Gastrocnemius medialis (tissue), 4 donors: Measurements from ENCODE around the gene P2RY2. TPM values are rescaled to one million over a fixed set of nuclear protein-coding genes. Genes with fewer than 3 reads are reported as not detected.

Source experiments
- ATAC-seq, 2 donors: fragments of 150-250 bp; one replicate each; pipeline ENCODE4 v1.9.1; 2016
- DNase-seq, 2 donors: peaks; one replicate each; pipeline ENCODE4 v3.0.0-alpha.2; 2019
- H3K27ac ChIP-seq, 4 donors: fragments of 200-600 bp; sonication (generic); 1 replicate in 1 of 4; 2 replicates in 3 of 4; pipeline ENCODE4 v1.5.1; 2016 to 2018; ENCODE audit warnings: mild to moderate bottlenecking in 2 of 4, moderate library complexity in 1 of 4
- H3K27me3 ChIP-seq, 3 donors: fragments of 200-600 bp; sonication (generic) in 2 of 3; 1 replicate in 1 of 3; 2 replicates in 2 of 3; pipeline versions ENCODE4 v1.5.1 to v1.6.0; 2016 to 2019; ENCODE audit warnings: mild to moderate bottlenecking in 1 of 3, moderate library complexity in 1 of 3
- H3K36me3 ChIP-seq, 2 donors: fragments of 200-600 bp; sonication (generic) in 1 of 2; one replicate each; pipeline ENCODE4 v1.5.1; 2017 to 2018
- H3K4me1 ChIP-seq, 2 donors: fragments of 200-600 bp; sonication (generic) in 1 of 2; one replicate each; pipeline ENCODE4 v1.5.1; 2016 to 2017; ENCODE audit warnings: mild to moderate bottlenecking in 2 of 2
- H3K4me3 ChIP-seq, 4 donors: fragments of 200-600 bp; sonication (generic) in 3 of 4; 1 replicate in 1 of 4; 2 replicates in 3 of 4; pipeline ENCODE4 v1.5.1; 2016 to 2019; ENCODE audit warnings: mild to moderate bottlenecking in 2 of 4
- H3K9me3 ChIP-seq, 3 donors: fragments of 200-600 bp; sonication (generic) in 2 of 3; 1 replicate in 1 of 3; 2 replicates in 2 of 3; pipeline ENCODE4 v1.5.1; 2016 to 2019
- CTCF ChIP-seq, 5 experiments: fragments of 450-650 bp in 3 of 5; fragments of 200-600 bp in 2 of 5; sonication (generic) in 2 of 5; IDR thresholded peaks in 4 of 5; conservative IDR thresholded peaks in 1 of 5; 1 replicate in 4 of 5; 2 replicates in 1 of 5; pipeline ENCODE4 v1.5.1; 2016 to 2019; ENCODE audit warnings: antibody characterized with exemption in 5 of 5, mild to moderate bottlenecking in 3 of 5, moderate library complexity in 3 of 5
- POLR2A ChIP-seq, 2 donors: fragments of 450-650 bp; IDR thresholded peaks; one replicate each; pipeline ENCODE4 v1.6.1; 2017; ENCODE audit warnings: antibody characterized with exemption in 2 of 2, mild to moderate bottlenecking in 2 of 2, moderate library complexity in 2 of 2
- in situ Hi-C, 4 donors: fragments of 200-750 bp; cut with MboI; loops; one replicate each; pipeline versions ENCODE4 v1.15.0 to v1.8.0; 2017; ENCODE audit warnings: low sequenced_read_pairs in 4 of 4
- intact Hi-C: fragments of 100-400 bp; cut with DNase I; formaldehyde crosslinking; loops from one replicate; pipeline ENCODE4 v1.15.1; 2023; ENCODE audit warnings: low total_unique reads
- total RNA-seq, 4 donors: library from RNA; depleted of rRNA; stranded (reverse); fragments of >200 nt; gene quantifications; one replicate each; pipeline versions ENCODE4 v1.1.0 to v1.2.3, GENCODE V29; 2016

Gene P2RY2
- total RNA-seq, 4 donors from 2014 or later: 21.8 to 52.6 (median 44.5) TPM

- in situ Hi-C loops: loop anchor here (5.0 to 25.0 kb wide), 5 partner anchors 53 to 477 kb away; no protein-coding TSS in a partner anchor
- H3K27ac ChIP-seq: peak overlapping the region in 3 of 4 donors; percentile 70 to 79 (median 71)
- ATAC-seq: no peak
Observed at GRCh38 chr11:73189315-73189714, 28.8 kb upstream of the P2RY2 start.

GRCh38 chr11:73189723-73190556 lies 28.1 kb upstream of the P2RY2 start:
- no peak for ATAC-seq
- intact Hi-C loops (loop anchor here (5.0 kb wide), 1 partner anchor 142 kb away; no protein-coding TSS in a partner anchor), in situ Hi-C loops (loop anchor here (5.0 to 25.0 kb wide), 5 partner anchors 52 to 478 kb away; no protein-coding TSS in a partner anchor)
- no peaks in the 10 kb centered on the region for H3K27me3 ChIP-seq
- H3K4me1 ChIP-seq: peaks cover 35 to 47% of the 10 kb centered on the region in 2 donors
- DNase-seq: no peak
- no peaks in the 10 kb centered on the region for H3K36me3 ChIP-seq
- TF ChIP-seq POLR2A (IDR thresholded peaks at IDR 0.05): no peak
- TF ChIP-seq CTCF (IDR thresholded peaks at IDR 0.05 in 4 of 5, conservative IDR thresholded peaks at IDR 0.05 in 1 of 5): no peak
- no peak overlapping the region for H3K27ac ChIP-seq
- no peak overlapping the region for H3K4me3 ChIP-seq
- no peaks in the 10 kb centered on the region for H3K9me3 ChIP-seq

More at GRCh38 chr11:73189315-73189714, 28.8 kb upstream of the P2RY2 start:
- intact Hi-C loops: loop anchor here (5.0 kb wide), 1 partner anchor 143 kb away; no protein-coding TSS in a partner anchor
- peaks cover 35 to 47% of the 10 kb centered on the region in 2 donors for H3K4me1 ChIP-seq
- H3K4me3 ChIP-seq: no peak overlapping the region
- no peaks in the 10 kb centered on the region for H3K9me3 ChIP-seq
- no peak for DNase-seq
- TF ChIP-seq CTCF (IDR thresholded peaks at IDR 0.05 in 4 of 5, conservative IDR thresholded peaks at IDR 0.05 in 1 of 5) (no peak), POLR2A (IDR thresholded peaks at IDR 0.05) (no peak)
- no peaks in the 10 kb centered on the region for H3K27me3 ChIP-seq
- H3K36me3 ChIP-seq: no peaks in the 10 kb centered on the region

GRCh38 chr11:73190557-73190885 lies 27.6 kb upstream of the P2RY2 start:
- no peak for DNase-seq
- ATAC-seq: no peak
- Histone ChIP-seq H3K4me3 (no peak overlapping the region), H3K36me3 (no peaks in the 10 kb centered on the region), H3K4me1 (peaks cover 33 to 46% of the 10 kb centered on the region in 2 donors), H3K27ac (no peak overlapping the region), H3K27me3 (no peaks in the 10 kb centered on the region), H3K9me3 (no peaks in the 10 kb centered on the region)
- intact Hi-C loops (no loop called here), in situ Hi-C loops (loop anchor here in 1 of 4 donors (25.0 kb wide), 1 partner anchor 478 kb away; no protein-coding TSS in a partner anchor)
- no peak for TF ChIP-seq POLR2A (IDR thresholded peaks at IDR 0.05)
- no peak for TF ChIP-seq CTCF (IDR thresholded peaks at IDR 0.05 in 4 of 5, conservative IDR thresholded peaks at IDR 0.05 in 1 of 5)

- no peak for ATAC-seq
- peak in 1 of 2 donors; percentile 7 for DNase-seq
- Histone ChIP-seq H3K27me3 (no peaks in the 10 kb centered on the region), H3K4me1 (peaks cover 29 to 39% of the 10 kb centered on the region in 2 donors), H3K4me3 (no peak overlapping the region), H3K36me3 (no peaks in the 10 kb centered on the region), H3K27ac (no peak overlapping the region), H3K9me3 (no peaks in the 10 kb centered on the region)
- TF ChIP-seq POLR2A (IDR thresholded peaks at IDR 0.05): no peak
- in situ Hi-C loops (loop anchor here in 1 of 4 donors (25.0 kb wide), 1 partner anchor 479 kb away; no protein-coding TSS in a partner anchor), intact Hi-C loops (no loop called here)
Observed at GRCh38 chr11:73191151-73191550, 26.9 kb upstream of the P2RY2 start.

GRCh38 chr11:73192272-73192671 lies 25.8 kb upstream of the P2RY2 start:
- Histone ChIP-seq H3K36me3 (no peaks in the 10 kb centered on the region), H3K27ac (no peak overlapping the region), H3K9me3 (no peaks in the 10 kb centered on the region), H3K4me3 (no peak overlapping the region), H3K4me1 (peaks cover 19 to 28% of the 10 kb centered on the region in 2 donors), H3K27me3 (no peaks in the 10 kb centered on the region)
- no peak for ATAC-seq
- peak in 1 of 2 donors; percentile 12 for DNase-seq
- in situ Hi-C loops: loop anchor here in 1 of 4 donors (25.0 kb wide), 1 partner anchor 480 kb away; no protein-coding TSS in a partner anchor
- TF ChIP-seq CTCF (IDR thresholded peaks at IDR 0.05 in 4 of 5, conservative IDR thresholded peaks at IDR 0.05 in 1 of 5): no peak
- TF ChIP-seq POLR2A (IDR thresholded peaks at IDR 0.05): no peak
- intact Hi-C loops: no loop called here
